DMS53 treated with DMSO at 0.1 percent for 48 hours (cell line): ENCODE data around the gene MSH3.

Experiments used
- DNase-seq: peaks from one replicate; lab custom pipeline; 2025; ENCODE audit not compliant: unreplicated experiment; lab: John Stamatoyannopoulos, UW

Gene MSH3

GRCh38 chr5:80654391-80655230 is at the start of gene MSH3, which contains the start of gene DHFR:
Gene MSH3 (plus strand): TSS chr5:80654652. CDS start chr5:80654728, 76 bp downstream.
Gene DHFR (minus strand): TSS chr5:80654983. CDS start chr5:80654489, 494 bp downstream.
- peak; percentile 86 for DNase-seq

GRCh38 chr5:80607343-80607742 is 47.1 kb upstream of the MSH3 start:
- no peak for DNase-seq

DNA sequence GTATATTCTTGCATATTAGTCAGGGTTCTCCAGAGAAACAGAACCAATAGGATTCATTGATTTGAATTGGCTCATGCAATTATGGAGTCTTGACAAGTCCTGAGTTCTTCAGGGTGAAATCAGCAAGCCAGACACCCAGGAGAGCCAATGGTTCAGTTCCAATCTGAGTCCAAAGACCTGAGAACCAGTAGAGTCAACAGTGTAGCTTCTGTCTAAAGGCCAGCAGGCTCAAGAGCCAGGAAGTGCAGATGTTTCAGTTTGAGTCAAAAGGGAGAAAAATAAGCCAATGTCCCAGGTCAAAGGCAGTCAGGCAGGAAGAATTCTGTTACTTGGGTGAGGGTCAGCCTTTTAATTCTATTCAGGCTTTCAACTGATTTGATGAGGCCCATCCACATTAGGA is 46.6 kb upstream of the MSH3 start:
- no peak for DNase-seq

GRCh38 chr5:80608731-80609130 is 45.7 kb upstream of the MSH3 start:
- no peak for DNase-seq

DNA sequence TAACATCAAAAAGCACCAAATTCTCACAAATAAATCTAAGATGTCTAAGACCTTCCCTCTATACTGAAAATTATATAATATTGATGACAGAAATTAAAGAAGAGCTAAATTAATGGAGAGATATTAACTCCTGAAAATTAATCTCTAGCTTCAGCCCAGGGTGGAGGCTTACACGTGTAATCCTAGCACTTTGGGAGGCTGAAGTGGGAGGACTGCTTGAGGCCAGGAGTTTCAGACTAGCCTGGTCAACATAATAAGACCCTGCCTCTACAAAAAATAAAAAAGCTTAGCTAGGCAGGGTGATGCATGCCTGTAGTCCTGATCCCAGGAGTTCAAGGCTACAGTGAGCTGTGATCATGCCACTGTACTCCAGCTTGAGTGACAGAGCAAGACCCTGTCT is 44.8 kb upstream of the MSH3 start:
- DNase-seq = no peak

- no peak for DNase-seq
Measured at GRCh38 chr5:80615266-80615914, 39.1 kb upstream of the MSH3 start.

- no peak for DNase-seq
Measured at GRCh38 chr5:80618438-80618837, 36.0 kb upstream of the MSH3 start.

DNA sequence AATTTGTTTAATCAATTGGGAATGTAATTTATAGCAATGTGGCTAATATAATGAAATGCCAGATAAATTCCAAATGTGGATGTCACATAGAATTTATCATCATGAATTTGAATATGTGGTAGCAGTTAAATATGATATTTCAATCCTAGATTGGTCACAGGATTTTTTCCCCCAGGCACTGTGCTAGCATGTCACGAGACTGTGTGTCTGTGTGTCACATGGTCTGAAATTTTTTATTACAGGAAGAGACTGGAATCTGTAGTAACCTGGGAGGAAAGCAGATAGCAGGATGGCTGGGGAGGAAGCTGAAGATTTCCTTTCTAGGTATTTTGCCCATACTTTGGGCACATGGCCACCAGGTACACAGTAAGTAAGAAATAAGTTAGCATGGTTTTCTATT is 35.4 kb upstream of the MSH3 start:
- no peak for DNase-seq

DNA sequence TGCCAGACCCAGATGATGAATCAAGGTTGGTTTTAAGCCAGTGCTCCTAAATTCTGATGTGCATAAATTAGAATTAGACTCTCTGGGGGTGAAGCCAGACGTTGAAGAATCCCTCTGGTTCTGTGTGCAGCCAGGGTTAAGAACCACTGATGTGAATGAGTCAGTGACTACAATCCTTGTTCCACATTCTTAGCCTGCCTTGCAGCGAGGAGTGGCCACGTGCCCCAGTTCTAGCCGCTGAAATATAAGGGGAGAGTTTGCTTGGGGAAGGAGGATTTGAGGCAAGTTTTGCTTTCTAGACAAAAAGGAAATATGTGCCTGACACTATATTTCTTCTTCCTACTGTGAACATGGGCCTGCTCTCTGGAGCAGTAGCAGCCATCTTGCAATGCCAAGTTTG is 34.2 kb upstream of the MSH3 start:
- DNase-seq = no peak

DNA sequence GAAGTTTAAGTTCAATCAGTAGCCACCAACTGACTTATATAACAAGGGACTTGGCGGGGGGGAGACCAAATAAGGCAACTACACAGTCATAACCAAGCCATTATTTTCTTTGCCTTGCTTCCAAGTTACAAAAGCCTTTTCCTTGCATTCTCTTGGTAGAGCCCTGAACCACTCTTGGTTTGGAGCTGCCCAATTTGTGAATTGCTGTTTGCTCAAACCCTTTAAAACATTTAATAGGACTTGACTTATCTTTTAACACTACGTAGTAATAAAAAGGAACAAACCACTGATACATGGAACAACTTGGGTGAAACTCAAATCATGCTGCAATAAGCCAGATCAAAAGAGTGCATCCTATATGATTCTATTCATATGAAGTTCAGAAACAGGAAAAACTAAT is 31.7 kb upstream of the MSH3 start:
- no peak for DNase-seq

DNA sequence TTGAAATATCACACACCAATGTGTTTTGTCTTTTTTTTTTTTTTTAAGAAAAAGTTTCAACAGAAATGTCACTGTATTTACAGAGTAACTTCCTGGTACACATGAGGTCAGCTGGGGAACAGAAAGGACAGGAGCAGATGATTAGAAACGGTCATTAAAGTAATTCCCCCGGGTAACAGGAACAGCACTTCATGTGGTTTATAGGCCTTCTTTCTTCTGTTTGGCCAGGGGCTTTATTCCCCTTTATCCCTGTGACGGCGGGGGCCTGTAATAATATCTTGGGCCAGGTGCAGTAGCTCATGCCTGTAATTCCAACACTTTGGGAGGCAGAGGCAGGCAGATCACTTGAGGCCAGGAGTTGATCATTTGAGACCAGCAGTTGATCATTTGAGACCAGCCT is 30.5 kb upstream of the MSH3 start:
- DNase-seq = peak; percentile 47

DNA sequence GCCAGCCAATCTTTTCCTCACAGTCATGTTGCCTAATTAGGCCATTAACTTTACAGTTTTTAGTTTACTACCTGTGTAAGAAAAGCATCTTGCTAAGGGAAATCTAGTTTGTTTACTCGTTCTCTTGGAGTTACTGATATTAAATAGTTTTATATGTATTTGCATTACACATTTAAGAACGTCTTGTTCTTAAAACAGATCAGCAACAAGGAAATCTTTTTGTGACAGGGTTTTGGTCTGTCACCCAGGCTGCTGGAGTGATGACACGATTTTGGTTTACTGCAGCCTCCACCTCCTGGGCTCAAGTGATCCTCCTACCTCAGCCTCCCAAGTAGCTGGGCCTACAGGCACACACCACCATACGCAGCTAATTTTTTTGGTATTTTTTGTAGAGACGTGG is 29.2 kb upstream of the MSH3 start:
- DNase-seq = no peak

GRCh38 chr5:80629281-80629680 is 25.2 kb upstream of the MSH3 start:
- no peak for DNase-seq

- no peak for DNase-seq
Measured at GRCh38 chr5:80631278-80632259, 22.9 kb upstream of the MSH3 start.

DNA sequence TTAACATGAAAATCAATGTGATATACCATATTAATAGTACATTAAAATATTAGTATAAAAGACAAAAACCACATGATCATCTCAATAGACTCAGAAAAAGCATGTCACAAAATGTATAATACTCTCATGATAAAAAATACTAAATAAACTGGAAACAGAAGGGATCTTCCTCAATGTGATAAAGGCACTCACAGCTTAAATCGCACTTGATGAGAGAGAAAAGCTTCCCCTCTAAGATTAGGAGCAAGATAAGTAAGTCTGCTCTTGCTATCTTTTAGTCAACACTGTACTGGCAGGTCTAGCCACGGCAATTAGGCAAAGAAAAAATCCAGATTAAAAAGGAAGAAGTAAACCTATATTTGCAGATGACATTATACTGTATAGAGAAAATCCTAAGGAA is 21.8 kb upstream of the MSH3 start:
- DNase-seq = no peak

- no peak for DNase-seq
Measured at GRCh38 chr5:80634193-80634592, 20.3 kb upstream of the MSH3 start.

GRCh38 chr5:80641353-80641752 is 13.1 kb upstream of the MSH3 start:
- no peak for DNase-seq

DNA sequence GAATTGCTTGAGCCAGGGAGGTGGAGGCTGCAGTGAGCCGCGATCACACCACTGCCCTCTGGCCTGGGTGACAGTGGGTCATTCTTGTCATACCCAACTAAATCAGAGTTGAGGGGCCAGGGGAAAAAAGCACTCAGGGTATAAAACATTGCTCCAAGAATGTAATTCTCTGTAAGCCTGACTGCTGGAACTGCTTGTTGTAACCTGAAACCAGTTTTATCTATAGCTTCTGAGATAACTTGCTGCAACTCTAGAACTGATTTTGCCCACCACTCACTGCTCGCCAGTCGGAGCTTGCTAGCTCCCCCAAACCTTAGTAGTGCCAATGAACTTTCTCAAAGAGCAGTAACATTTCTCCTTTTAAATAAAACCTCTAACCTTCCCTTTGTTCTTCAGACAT is 9.6 kb upstream of the MSH3 start:
- DNase-seq = no peak

- DNase-seq = no peak
Measured at GRCh38 chr5:80646926-80647325, 7.5 kb upstream of the MSH3 start.

DNA sequence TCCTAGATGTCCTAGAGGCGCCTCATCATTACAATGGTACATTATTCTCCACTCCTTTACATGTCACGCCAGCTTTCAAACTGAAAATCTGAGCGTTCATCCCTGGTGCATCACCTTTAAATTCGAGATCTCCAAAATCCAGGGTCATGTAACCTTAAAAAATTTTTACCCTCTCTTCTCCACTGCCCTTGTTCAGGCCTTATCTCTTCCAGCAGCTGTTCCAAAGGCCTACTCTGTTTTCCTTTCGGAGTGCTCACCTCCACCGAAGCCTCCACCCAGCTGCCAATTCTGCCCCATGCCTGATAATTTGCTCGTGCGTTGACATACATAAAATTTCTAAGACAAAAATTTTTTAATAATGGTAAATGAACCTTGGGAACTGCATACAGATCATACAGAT is 950 bp upstream of the MSH3 start:
- DNase-seq = no peak

- no peak for DNase-seq
Measured at GRCh38 chr5:80654054-80654390, 430 bp upstream of the MSH3 start.
